Left lung (tissue), 14 donors: ENCODE measurements around the gene C20orf204. TPM values are rescaled to one million over a fixed set of nuclear protein-coding genes. Genes with fewer than 3 reads are reported as not detected.

Experiments
- ATAC-seq: fragments of 200-7000 bp; cut with Tn5 transposase; one replicate; pipeline ENCODE4 v1.9.1; 2020; ENCODE audit warnings: moderate library complexity
- DNase-seq, 4 donors: peaks; one replicate each; pipeline ENCODE4 v3.0.0-alpha.2; 2013 to 2020
- H3K27ac ChIP-seq, 2 donors: fragments of 200-600 bp; sonication (generic) in 1 of 2; one replicate each; pipeline versions ENCODE4 v1.5.0 to v1.8.0; 2020 to 2021
- H3K27me3 ChIP-seq, 2 donors: fragments of 200-600 bp; sonication (generic) in 1 of 2; one replicate each; pipeline versions ENCODE4 v1.5.0 to v1.8.0; 2020 to 2021
- H3K36me3 ChIP-seq, 2 donors: fragments of 200-600 bp; sonication (generic) in 1 of 2; one replicate each; pipeline versions ENCODE4 v1.5.0 to v1.8.0; 2020 to 2021
- H3K4me1 ChIP-seq, 2 donors: fragments of 200-600 bp; one replicate each; pipeline ENCODE4 v1.8.0; 2021
- H3K4me3 ChIP-seq, 2 donors: fragments of 200-600 bp; sonication (generic) in 1 of 2; one replicate each; pipeline versions ENCODE4 v1.5.0 to v1.8.0; 2020 to 2021; ENCODE audit warnings: mild to moderate bottlenecking in 1 of 2
- H3K9me3 ChIP-seq, 2 donors: fragments of 200-600 bp; sonication (generic) in 1 of 2; one replicate each; pipeline versions ENCODE4 v1.5.0 to v1.8.0; 2020 to 2021
- CTCF ChIP-seq, 2 donors: fragments of 200-600 bp; sonication (generic) in 1 of 2; IDR thresholded peaks; one replicate each; pipeline versions ENCODE4 v1.5.0 to v1.8.0; 2021; ENCODE audit warnings: antibody characterized with exemption in 2 of 2
- intact Hi-C, 2 donors: fragments of 100-400 bp; cut with DNase I; formaldehyde crosslinking; loops; one replicate each; pipeline versions ENCODE4 v1.11.2 to v1.14.2; 2022
- long read RNA-seq, 12 donors: library from polyadenylated mRNA in 2 of 12; unstranded in 2 of 12; transcript quantifications; one replicate each; pipeline ENCODE4 v2.0.0 and lab custom pipeline, GENCODE V29; 2019 to 2026
- polyA plus RNA-seq, 6 donors: library from polyadenylated mRNA; unstranded; fragments of 120-200 nt; gene quantifications; one replicate each; pipeline ENCODE4 v1.2.1, GENCODE V29; 2013; ENCODE audit not compliant: insufficient read length in 6 of 6
- total RNA-seq, 2 donors: library from RNA; stranded (reverse); fragmentation: NEBNext Ultra II Directional; extraction: Animal tissue kit (Norgen Biotek cat#: 25700); gene quantifications; one replicate each; pipeline ENCODE4 v1.2.1, GENCODE V29; 2021
- donor health status: DM: no; HTN: yes; CAD: no.
- donor health status: DM: no; HTN: no; CAD: no.

C20orf204 gene, protein sequence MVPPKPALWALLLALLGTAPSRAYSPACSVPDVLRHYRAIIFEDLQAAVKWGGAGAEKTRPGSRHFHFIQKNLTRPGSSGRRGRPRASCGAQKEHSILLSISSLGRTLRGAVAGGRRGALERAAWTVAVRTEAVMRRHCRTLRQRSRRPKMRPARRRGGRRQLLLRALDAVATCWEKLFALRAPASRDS
- total RNA-seq (1 to 10 TPM in 1 of 2 donors, under 1 TPM in 1; 0.76 to 1.0 TPM), polyA plus RNA-seq (1 to 10 TPM in 5 of 6 donors, under 1 TPM in 1; 0.86 to 1.9 (median 1.2) TPM)
- long read RNA-seq, donor 1, partial matches to known transcripts = 0 of 1 reads
- long read RNA-seq, donor 1, other reads (novel, unspliced or antisense) = 0 of 1 reads
- long read RNA-seq, donor 2, partial matches to known transcripts = 0 of 1 reads
- long read RNA-seq, donor 2, other reads (novel, unspliced or antisense) = 0 of 1 reads
- long read RNA-seq, donor 3, partial matches to known transcripts = 0 of 1 reads
- long read RNA-seq, donor 3, other reads (novel, unspliced or antisense) = 0 of 1 reads
- long read RNA-seq, donor 4, partial matches to known transcripts = 0 of 1 reads
- long read RNA-seq, donor 4, other reads (novel, unspliced or antisense) = 0 of 1 reads
- long read RNA-seq, donor 5, partial matches to known transcripts = 0 of 1 reads
- long read RNA-seq, donor 5, other reads (novel, unspliced or antisense) = 0 of 1 reads
- long read RNA-seq, donor 6, partial matches to known transcripts = 0 of 1 reads
- long read RNA-seq, donor 6, other reads (novel, unspliced or antisense) = 0 of 1 reads
- long read RNA-seq, donor 7, partial matches to known transcripts = 0 of 1 reads
- long read RNA-seq, donor 7, other reads (novel, unspliced or antisense) = 0 of 1 reads
- long read RNA-seq, donor 8 = 0 reads
- long read RNA-seq, donor 9 = 0 reads
- long read RNA-seq, donor 10 = 0 reads
- long read RNA-seq, donor 11, partial matches to known transcripts = 0 of 2 reads
- long read RNA-seq, donor 11, other reads (novel, unspliced or antisense) = 0 of 2 reads
- long read RNA-seq, donor 12, partial matches to known transcripts = 0 of 1 reads
- long read RNA-seq, donor 12, other reads (novel, unspliced or antisense) = 0 of 1 reads

GRCh38 chr20:64035933-64036345 lies at the start of gene C20orf204:
Gene C20orf204, plus strand, starts transcription at chr20:64036182. Its CDS starts 142 bp downstream, at chr20:64036324.
- intact Hi-C loops = no loop called here
- no peak within 1 kb of the TSS for H3K4me3 ChIP-seq
- H3K4me1 ChIP-seq = peaks cover 10 to 35% of the 10 kb centered on the region in 2 donors
- no peak for TF ChIP-seq CTCF (IDR thresholded peaks at IDR 0.05)
- DNase-seq (no peak), ATAC-seq (no peak)
- H3K36me3 ChIP-seq = peaks cover 0 to 47% of the 10 kb centered on the region in 2 donors
- H3K27ac ChIP-seq = no peak within 1 kb of the TSS
- H3K9me3 ChIP-seq = no peaks in the 10 kb centered on the region
- peaks cover 18 to 52% of the 10 kb centered on the region in 2 donors for H3K27me3 ChIP-seq

- no peak for DNase-seq
- no peak for TF ChIP-seq CTCF (IDR thresholded peaks at IDR 0.05)
- ATAC-seq = no peak
These were observed 35.1 kb upstream of the C20orf204 start for GRCh38 chr20:64000906-64001305.

GRCh38 chr20:64001607-64002011 lies 34.4 kb upstream of the C20orf204 start:
- H3K27ac ChIP-seq = no peak overlapping the region
- H3K36me3 ChIP-seq = peaks cover 0 to 100% of the 10 kb centered on the region in 2 donors
- no peak for ATAC-seq
- no peak for DNase-seq
- no peak overlapping the region for H3K4me3 ChIP-seq
- H3K27me3 ChIP-seq = no peaks in the 10 kb centered on the region
- no peak for TF ChIP-seq CTCF (IDR thresholded peaks at IDR 0.05)
- H3K4me1 ChIP-seq = no peaks in the 10 kb centered on the region
- intact Hi-C loops = no loop called here
- no peaks in the 10 kb centered on the region for H3K9me3 ChIP-seq

More at GRCh38 chr20:64000906-64001305, 35.1 kb upstream of the C20orf204 start:
- Histone ChIP-seq H3K9me3 (no peaks in the 10 kb centered on the region), H3K36me3 (peaks cover 0 to 100% of the 10 kb centered on the region in 2 donors), H3K4me1 (no peaks in the 10 kb centered on the region), H3K4me3 (no peak overlapping the region), H3K27me3 (no peaks in the 10 kb centered on the region), H3K27ac (no peak overlapping the region)
- intact Hi-C loops = no loop called here

GRCh38 chr20:64003960-64004725 lies 31.8 kb upstream of the C20orf204 start:
- H3K36me3 ChIP-seq = peaks cover 0 to 94% of the 10 kb centered on the region in 2 donors
- H3K9me3 ChIP-seq = no peaks in the 10 kb centered on the region
- no peak overlapping the region for H3K4me3 ChIP-seq
- TF ChIP-seq CTCF (IDR thresholded peaks at IDR 0.05) = no peak
- DNase-seq (no peak), ATAC-seq (peak; percentile 49)
- H3K27ac ChIP-seq = no peak overlapping the region
- no peaks in the 10 kb centered on the region for H3K27me3 ChIP-seq
- H3K4me1 ChIP-seq = peaks cover 0 to 9% of the 10 kb centered on the region in 2 donors
- intact Hi-C loops = no loop called here
